HK-2 (cell line): ENCODE results near the gene MRPL42.
A peak's percentile ranks its signal among the peaks of the same experiment; 100 is the strongest.
"Not testable (repeated sequence)": the region's sequence is repeated elsewhere in the genome, so short reads cannot be mapped to it uniquely, and the experiment has no call there.

Experiments
- DNase-seq: peaks from one replicate; pipeline ENCODE4 v3.0.0-alpha.2; 2018; ENCODE audit not compliant: unreplicated experiment

MRPL42 gene

DNA sequence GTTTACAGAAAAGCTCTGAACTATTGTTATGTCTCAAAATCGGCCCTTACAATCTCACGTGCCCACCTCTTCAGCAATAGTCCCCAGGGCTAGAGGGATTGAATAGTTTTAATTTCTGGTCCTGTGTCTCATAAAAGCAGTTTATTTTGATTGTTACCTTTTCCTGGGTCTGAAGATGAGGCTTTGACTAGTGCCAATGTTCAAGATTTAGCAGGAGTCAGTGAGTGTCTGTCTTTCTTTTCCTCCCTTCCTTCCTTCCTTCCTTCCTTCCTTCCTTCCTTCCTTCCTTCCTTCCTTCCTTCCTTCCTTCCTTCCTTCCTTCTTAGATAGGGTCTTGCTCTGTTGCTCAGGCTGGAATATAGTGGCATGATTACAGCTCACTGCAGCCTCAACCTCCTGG lies 80.5 kb downstream of the MRPL42 start:
- no peak for DNase-seq

DNA sequence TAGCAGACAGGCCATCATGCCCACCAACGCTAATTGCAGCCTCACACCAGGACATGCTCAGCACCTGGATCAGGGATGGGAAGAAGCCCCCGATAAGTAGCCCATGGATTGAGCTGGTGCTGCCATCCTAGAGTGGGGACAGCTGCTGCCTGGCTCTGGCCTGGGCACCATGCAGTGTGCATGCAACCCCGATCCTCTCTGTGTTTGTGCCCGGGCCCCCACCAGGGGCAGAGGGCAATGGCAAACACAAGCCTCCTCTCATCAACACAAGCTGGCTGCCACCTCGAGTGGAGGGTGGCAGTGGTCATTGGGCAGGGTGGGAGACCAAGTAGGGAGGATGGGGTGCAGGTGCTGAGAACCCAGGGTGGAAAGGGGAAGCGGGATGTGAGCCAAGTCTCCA lies 81.9 kb downstream of the MRPL42 start:
- DNase-seq = no peak

- no peak for DNase-seq
Observed at GRCh38 chr12:93550748-93551611, 83.7 kb downstream of the MRPL42 start.

DNA sequence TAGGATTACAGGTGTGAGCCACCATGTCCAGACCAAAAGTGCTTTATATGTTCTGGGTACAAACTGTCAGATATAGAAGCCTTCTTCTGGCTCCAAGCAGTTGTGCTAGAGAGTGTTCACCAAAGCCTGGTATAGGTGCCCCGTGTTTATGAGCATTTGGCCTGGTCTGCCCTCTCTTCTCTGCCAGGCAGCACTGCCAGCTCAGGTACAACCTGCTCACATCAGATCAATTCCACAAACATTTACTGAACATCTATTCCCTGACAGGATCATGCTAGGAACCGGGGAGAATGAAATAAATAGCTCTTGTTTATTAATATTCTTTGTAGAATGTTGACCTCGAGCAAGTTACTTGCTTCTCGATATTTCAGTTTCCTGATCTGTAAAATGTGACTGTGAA lies 85.1 kb downstream of the MRPL42 start:
- no peak for DNase-seq

- DNase-seq = not testable (repeated sequence)
Observed at GRCh38 chr12:93557879-93558278, 90.6 kb downstream of the MRPL42 start.

DNA sequence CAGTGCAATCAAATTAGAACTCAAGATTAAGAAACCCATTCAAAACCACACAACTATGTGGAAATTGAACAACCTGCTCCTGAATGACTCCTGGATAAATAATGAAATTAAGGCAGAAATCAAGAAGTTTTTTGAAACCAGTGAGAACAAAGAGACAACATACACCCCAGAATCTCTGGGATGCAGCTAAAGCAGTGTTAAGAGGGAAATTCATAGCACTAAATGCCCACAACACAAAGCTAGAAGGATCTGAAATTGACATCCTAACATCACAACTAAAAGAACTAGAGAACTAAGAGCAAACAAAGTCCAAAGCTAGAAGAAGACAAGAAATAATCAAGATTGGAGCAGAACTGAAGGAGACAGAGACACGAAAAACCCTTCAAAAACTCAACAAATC lies 91.4 kb downstream of the MRPL42 start:
- not testable (repeated sequence) for DNase-seq

DNA sequence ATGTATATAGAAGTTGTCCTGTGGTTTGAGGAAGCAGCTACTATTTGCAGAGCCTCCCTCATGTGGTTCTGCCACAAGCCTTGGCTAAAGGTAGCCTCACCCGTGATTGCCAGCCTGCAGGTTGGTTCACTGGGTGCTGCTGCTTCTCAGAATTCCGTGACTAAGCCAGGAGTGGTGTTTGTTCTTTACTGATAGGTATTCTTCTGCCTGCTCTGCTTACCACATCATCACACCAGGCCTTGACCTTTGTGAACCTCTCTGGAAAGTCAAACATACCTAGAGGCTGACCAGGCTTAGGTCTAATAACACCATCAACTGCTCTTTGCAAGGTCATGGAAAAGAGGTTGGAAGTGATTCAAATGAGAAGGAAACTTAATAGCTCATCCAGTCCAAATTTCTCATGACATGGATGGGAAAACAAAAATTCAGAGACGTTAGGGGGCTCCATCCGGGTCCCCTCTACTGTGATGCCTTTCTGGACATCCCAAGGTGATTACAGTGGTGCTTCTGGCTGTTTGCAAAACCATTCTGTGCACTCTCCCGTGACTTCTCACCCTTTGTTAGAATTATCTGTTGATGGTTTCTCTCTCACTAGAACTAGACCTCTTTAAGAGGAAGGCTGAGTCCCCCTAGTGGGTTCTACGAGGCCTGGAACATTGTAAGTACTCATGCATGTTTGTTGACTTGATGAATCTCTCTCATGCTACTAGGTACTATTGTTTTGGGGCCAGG lies 96.7 kb downstream of the MRPL42 start:
- peak; percentile 44 for DNase-seq

DNA sequence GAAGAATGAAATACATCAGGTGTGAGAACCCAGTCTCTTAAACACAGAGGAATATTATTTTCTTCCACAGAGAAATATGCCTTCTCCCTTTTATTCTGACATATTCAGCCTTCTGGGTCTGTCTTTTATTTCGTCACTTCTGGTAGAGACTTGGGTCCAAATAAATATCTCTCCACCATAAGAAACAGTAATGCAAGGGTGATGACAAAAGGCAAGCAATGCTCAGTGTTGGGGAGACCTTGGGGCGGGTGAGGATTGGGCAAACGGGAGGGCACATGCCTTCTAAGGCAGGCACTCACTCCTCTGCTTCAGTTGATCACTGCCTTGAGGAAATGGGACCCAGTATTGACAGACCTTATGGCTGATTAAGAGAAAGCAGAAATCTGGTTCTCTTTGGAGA lies 98.4 kb downstream of the MRPL42 start:
- DNase-seq = no peak
